HG03280 (cell line): ENCODE data around the gene CYP4V2.
"Not testable (repeated sequence)": the region's sequence is repeated elsewhere in the genome, so short reads cannot be mapped to it uniquely, and the experiment has no call there.

Experiments
- ATAC-seq: cut with Tn5 transposase; IDR thresholded peaks from one replicate; pipeline ENCODE4 v1.9.1; 2021; ENCODE audit warnings: mild to moderate bottlenecking, moderate library complexity; ENCODE audit not compliant: unreplicated experiment

Gene CYP4V2

GRCh38 chr4:186227744-186228513 is 36.6 kb downstream of the CYP4V2 start:
- ATAC-seq, result no peak

- no peak for ATAC-seq
Measured at GRCh38 chr4:186228514-186228894, 37.1 kb downstream of the CYP4V2 start.

GRCh38 chr4:186234367-186234766 is 43.0 kb downstream of the CYP4V2 start:
- ATAC-seq, result no peak

- no peak for ATAC-seq
Measured at GRCh38 chr4:186236126-186236525, 44.8 kb downstream of the CYP4V2 start.

- no peak for ATAC-seq
Measured at GRCh38 chr4:186240452-186240847, 49.1 kb downstream of the CYP4V2 start.

- no peak for ATAC-seq
Measured at GRCh38 chr4:186240848-186241491, 49.6 kb downstream of the CYP4V2 start.

- ATAC-seq, result no peak
Measured at GRCh38 chr4:186241616-186242015, 50.2 kb downstream of the CYP4V2 start.

- ATAC-seq, result not testable (repeated sequence)
Measured at GRCh38 chr4:186242031-186242430, 50.7 kb downstream of the CYP4V2 start.

GRCh38 chr4:186243331-186243730 is 52.0 kb downstream of the CYP4V2 start:
- no peak for ATAC-seq

GRCh38 chr4:186244835-186245234 is 53.5 kb downstream of the CYP4V2 start:
- ATAC-seq, result no peak

GRCh38 chr4:186247062-186247752 is 55.8 kb downstream of the CYP4V2 start:
- ATAC-seq, result not testable (repeated sequence)

- no peak for ATAC-seq
Measured at GRCh38 chr4:186248643-186249042, 57.3 kb downstream of the CYP4V2 start.

GRCh38 chr4:186249785-186250754 is 58.7 kb downstream of the CYP4V2 start:
- no peak for ATAC-seq

- no peak for ATAC-seq
Measured at GRCh38 chr4:186250760-186251159, 59.4 kb downstream of the CYP4V2 start.

- no peak for ATAC-seq
Measured at GRCh38 chr4:186255122-186255521, 63.8 kb downstream of the CYP4V2 start.

- no peak for ATAC-seq
Measured at GRCh38 chr4:186258216-186258811, 66.9 kb downstream of the CYP4V2 start.

- ATAC-seq, result no peak
Measured at GRCh38 chr4:186260117-186260503, 68.7 kb downstream of the CYP4V2 start.
